Activated CD8-positive, alpha-beta memory T cell treated with anti-CD3 and anti-CD28 coated beads for 36 hours (primary cell): Measurements from ENCODE around the gene KCNMA1. TPM values are rescaled to one million over a fixed set of nuclear protein-coding genes. Genes with fewer than 3 reads are reported as not detected.

Experiments used
- CTCF ChIA-PET: fragments of 350-600 bp; sonication (Branson Sonifier 250); formaldehyde crosslinking; loops from one replicate; lab custom pipeline; 2021; ENCODE audit warnings: antibody characterized with exemption; lab: Charles Lee
- POLR2A ChIA-PET: fragments of 350-600 bp; sonication (Branson Sonifier 250); formaldehyde crosslinking; loops from one replicate; lab custom pipeline; 2021; ENCODE audit warnings: antibody characterized with exemption; lab: Charles Lee
- total RNA-seq, 2 experiments: library from RNA; stranded (reverse); gene quantifications; one replicate each; pipeline ENCODE4 v1.2.3, GENCODE V29; 2021

Gene KCNMA1
- total RNA-seq, 2 experiments from 2014 or later, result not detected

DNA sequence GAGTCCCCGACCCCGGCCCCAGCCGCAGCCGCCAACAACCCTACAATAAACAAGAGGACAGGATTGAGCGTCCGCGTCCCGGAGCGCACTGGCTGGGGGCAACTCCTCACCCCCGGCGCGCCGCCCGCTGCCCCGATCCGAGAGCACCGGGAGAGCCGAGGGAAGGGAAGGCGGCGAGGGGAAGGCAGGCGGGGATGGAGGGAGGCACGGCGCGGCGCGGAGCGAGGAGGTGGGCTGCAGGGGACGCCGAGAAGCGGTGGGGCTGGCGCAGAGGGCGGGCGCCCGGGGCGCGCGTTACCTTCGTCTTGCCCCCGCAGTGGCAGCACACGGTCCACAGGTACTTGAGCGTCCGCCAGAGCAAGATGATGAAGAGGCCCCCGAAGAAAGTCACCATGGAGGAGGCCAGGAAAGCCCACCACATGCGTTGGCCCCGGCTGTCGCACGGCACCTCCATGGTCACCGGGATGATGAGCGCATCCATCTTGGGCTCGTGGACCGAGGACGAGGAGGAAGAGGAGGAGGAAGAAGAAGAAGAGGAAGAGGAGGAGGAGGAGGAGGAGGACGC, 559 bp downstream of the KCNMA1 start:
- ChIA-PET CTCF (interaction anchor here (1.2 kb wide), 1 partner anchor 465 kb away, joined by 4 read pairs; no protein-coding TSS in a partner anchor), POLR2A (no interaction called here)

DNA sequence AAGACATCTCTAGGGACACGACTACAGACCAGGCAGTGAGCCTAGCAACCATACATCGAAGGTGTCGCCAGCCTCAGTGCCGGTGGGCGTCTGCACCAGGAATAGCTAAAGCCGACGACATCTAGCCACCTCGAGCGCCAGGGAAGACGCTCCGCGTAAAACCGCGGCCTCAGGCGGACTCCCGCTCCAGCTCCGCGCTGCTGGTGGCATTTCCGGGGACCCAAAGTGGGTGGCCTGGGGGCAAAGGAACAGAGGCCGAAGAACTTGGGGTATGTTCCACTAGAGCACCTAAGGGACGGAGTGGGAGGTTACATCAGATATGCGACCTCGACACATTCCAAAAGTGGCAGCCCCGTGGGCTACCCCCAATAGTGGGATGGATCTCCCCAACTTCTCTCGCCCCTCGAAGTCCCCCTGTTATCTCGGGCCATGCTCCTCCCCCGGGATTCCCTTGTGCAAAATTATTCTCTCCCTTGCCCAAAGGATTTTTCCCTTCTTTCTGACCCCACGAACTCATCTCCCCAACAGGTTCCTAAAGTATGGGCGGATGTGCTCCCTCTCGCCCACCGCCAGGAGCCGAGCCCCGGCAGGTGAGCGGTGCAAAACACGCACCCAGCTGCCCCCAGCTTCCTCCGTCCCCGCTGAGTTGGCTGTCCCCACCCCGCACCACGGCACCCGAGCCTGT, 1.2 kb downstream of the KCNMA1 start:
- ChIA-PET POLR2A (no interaction called here), CTCF (interaction anchor here (1.2 to 1.5 kb wide), 2 partner anchors 462 to 464 kb away, joined by 3 to 4 read pairs; no protein-coding TSS in a partner anchor)

DNA sequence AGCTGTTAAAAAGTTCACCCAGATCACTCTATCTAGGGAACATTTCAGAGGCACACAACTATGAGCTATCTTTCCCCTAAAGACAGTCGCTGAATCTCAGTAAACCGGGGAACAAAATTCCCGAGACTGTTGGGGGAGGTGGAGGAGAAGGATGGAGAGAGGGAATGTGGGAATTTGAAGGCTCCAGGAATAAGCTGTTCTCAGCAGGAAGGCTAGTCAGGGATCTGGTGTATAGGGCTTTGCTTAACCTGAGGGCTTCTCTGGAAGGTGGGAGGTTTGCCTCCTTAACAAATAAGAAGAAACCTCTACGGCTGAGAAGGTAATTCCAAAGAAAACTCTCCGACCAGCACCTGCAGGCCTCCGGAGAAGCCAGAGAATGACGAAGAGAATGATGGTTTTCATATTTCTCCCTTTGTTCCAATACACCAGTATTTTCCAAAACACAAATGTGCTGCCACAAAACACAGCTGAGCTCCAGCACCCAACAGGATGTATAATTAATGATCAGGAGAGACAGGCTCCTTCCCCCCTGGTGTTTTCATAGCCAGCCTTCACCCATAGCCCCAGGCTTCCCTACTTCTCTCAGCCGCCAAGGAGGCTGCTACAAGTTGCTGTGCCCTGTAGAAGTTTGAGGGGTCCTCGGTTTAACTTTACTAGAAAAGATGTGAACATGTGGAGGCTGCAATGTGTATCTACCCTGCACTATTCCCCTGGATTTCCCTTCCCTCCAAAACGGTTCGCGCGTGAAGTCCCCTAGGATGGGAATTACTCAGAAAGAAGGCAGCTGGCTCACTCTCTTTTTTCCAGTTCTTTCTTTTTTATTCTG, 2.0 kb downstream of the KCNMA1 start:
- ChIA-PET CTCF (interaction anchor here (1.5 kb wide), 1 partner anchor 461 kb away, joined by 3 read pairs; no protein-coding TSS in a partner anchor), POLR2A (no interaction called here)

DNA sequence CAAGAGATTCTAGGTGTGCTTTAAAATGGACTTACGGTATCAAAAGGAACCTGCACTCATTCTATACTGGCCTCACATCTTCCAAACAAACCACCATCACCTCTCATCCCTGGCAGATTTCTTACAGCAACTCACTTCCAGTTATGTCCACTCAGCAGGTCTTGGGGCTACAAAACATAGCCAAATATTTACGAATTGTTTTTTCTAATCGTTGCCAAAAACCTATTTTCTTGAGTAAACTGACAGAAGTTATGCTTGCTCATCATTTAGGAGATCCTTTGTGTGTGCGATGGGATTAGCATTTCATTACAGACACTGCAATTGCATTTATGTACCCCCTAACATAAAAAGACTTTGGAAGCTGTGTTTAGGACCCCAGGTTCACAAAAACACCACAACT, 2.7 kb downstream of the KCNMA1 start:
- POLR2A ChIA-PET, result no interaction called here
- CTCF ChIA-PET, result interaction anchor here (1.5 kb wide), 1 partner anchor 460 kb away, joined by 3 read pairs; no protein-coding TSS in a partner anchor

DNA sequence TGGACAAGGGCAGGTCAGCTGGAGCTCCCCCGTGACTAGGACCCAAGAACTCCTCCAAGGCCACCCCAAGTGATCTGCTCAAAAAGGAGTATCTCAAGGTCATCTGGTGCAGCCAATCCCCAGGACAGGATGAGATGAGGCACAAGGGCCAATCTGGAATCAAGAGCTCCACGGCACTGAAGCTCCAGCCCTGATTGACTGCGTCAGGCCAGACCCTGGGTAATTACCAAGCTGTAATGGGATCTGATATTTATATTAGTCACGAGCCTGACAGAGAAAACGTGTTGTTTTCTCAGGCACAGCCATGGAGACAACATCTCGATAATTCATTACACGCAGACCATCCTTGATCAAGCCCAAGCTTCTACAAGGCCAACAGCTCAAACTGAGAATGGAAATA, 4.2 kb downstream of the KCNMA1 start:
- ChIA-PET POLR2A (no interaction called here), CTCF (no interaction called here)

DNA sequence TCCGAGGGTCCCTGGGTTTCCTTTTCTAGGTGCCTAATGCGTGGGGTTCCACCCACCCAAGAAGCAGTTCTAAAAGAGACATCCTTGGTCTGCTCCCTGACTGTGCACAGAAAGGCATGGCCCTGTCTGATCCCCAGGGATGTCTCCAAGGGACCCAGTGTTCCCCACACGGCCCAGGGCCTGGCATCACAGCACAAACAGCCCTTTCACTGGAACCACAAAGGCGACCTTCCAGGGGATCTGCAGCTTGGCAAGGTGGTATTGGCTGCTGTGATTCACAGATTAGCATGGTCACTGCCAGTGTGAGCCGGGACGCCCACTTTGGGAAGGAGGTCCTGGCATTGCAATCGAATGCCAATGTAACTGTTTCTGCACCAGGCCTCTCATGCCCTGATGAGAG, 6.4 kb downstream of the KCNMA1 start:
- POLR2A ChIA-PET, result no interaction called here
- CTCF ChIA-PET, result no interaction called here

DNA sequence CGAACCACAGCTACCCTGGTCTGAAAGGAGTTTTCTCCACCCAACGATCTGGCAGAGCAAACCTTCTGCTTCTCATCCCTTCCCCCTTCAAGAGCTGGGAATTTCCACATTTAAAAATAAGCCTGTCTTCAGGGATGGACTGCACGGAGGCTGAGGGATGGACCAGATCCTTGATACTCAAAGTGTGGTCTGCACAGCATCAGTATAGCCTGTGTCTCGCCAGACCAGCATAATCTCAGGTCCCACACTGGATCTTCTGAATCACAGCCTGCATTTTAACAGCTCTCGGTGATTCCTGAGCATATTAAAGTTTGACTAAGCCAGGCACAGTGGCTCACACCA, 7.1 kb downstream of the KCNMA1 start:
- CTCF ChIA-PET, result no interaction called here
- POLR2A ChIA-PET, result no interaction called here

DNA sequence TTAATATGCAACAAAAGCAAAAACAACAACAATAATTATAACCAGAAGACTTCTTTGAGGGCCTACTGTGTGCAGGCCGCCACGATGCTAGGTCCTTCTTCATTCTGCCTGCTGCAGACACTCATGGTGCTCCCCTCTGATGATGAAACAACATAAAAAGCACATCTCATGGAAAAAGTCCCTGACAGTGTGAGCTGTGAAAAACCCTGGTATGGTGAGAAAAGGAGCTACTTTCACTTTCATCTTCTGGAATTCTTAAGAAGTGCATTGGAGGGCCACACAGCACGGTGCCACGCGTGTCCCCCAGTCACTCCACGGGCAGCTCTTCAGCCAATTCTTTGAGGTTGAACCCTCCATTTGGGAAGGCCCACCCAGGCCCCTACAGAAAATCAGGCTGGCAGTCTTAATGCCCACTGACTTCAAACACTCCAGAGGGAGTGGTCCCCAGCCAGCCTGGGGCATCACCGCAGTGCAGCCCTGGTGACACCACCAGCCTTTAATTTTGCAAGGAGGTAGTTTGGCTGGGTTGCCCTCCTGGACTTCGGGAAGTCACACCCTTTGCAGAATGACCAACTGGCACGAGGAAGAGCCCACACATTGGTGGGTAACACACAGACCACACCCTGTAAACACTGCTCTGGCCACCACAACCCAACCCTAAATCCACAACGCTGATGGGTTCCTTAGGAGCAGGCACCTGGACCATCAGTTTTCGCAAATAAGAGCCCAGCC, 7.7 kb downstream of the KCNMA1 start:
- ChIA-PET POLR2A (no interaction called here), CTCF (no interaction called here)

DNA sequence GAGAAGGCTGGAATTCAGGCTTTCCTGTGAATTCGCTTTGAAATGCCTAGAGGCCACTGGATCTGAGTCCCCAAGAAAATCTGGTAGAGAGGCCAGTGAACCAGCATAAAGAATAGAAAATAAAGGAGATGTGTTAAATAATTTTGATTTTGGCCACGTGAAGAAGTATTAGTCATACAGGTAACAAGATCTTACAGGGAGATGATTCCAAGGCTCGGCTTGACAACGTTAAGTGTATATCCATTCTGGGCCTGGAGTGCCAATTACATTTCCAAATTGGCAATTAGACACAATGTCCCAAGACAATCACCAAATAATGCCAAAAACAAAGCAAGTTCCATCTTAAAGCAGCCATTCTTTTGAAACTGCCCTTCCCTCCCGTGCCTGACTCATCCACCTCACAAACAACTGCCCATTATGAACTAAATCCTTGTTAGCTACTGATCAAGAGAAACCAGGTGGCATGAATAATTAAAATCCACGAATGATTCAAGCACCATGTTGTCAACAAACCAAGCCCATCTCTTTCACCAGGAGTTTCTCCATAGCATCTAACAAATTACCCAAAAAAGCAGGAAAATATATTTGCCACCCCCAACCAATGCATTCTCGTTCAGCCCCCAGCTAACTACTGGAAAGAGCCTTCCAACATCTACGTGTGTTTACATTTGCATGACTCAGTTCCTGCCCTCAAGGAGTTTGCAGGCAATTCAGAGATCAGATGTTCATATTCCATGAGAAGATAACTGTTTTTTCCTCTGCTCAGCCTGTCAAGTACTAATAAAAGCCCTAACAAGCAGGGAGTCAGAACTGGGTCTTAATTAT, 8.5 kb downstream of the KCNMA1 start:
- POLR2A ChIA-PET, result no interaction called here

DNA sequence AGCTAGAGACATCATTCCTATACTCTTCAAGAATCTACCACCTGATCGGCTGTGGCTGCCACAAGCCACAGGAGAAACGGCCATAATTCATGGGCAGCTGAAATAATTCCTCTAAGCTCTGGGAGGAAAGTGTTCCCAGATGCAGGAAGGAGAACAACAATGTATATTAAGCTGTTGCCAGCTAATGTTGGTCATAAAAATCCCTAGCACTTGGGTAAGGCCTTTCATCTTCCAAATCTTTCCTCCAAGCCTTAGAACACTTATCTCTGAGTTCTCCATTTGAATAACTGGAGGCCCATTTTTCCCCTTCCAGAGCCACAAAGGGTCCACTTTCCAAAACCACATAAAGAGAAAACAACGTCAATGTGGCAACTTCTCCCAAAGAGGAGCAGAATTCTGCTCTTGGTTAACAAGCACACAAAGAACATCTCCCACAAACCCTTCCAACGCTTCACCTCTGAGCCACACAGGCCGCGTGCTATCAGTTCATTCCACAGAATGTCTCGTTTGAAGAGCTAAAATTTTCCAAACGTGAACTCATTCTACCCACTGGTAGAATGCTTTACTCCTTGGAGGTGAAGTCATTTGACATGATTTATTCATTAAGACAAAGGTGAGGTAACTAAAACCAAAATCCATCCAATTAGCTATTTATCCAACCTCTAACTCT, 11.2 kb downstream of the KCNMA1 start:
- POLR2A ChIA-PET, result no interaction called here
- CTCF ChIA-PET, result no interaction called here

More for the DNA sequence above, 8.5 kb downstream of the KCNMA1 start:
- CTCF ChIA-PET, result no interaction called here

DNA sequence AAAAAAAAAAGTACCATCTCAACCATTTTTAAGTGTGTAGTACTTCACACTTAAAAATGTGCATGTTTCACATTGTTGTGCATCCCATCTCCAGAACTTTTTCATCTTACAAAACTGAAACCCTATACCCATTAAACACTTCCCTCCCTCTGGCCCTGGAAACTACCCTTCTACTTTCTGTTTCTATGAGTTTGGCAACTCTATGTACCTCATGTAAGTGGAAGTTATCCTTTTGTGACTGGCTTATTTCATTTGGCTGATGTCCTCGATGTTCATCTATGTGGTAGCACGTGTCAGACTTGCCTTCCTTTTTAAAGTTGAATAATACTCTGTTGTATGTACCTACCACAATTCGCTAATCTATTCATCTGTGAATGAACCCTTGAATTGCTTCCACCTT, 12.2 kb downstream of the KCNMA1 start:
- POLR2A ChIA-PET, result no interaction called here
- CTCF ChIA-PET, result no interaction called here

DNA sequence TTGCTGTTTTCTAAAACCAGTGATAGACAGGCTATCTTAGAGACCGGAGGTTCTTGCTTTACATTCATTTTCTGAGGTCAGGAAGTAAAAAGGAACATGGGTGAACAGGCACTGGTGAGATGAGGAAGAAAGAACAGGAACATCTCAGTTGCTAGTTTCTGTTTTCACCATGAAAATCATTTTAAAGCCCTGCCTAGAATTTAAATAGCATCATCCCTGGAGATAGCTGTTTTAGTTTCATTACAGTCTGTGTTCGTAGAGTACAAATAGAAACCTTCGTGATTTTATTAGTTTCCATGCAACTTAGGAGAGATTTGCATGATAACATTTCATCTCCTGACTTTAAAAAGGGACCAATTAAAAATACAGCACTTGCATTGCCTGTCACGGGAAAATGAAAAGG, 14.7 kb downstream of the KCNMA1 start:
- ChIA-PET CTCF (no interaction called here), POLR2A (no interaction called here)

DNA sequence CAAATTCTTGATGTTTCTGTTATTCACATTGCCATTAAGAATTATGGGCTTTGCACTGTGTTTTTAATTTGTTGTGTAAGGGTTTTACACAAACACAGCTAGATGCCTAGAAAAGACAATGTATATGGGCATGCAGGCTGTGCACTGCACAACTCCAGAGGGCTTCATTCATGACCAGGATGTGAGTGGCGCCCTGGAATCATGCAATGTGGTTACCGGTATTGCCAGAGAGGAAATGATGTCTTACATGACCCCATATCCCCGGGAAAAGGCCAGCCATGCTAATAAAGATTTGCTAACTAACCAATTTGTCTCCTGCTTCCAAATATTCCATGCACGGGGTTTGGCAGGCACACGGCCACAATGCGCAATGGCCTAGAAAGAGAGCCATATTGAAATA, 16.9 kb downstream of the KCNMA1 start:
- POLR2A ChIA-PET, result no interaction called here
- CTCF ChIA-PET, result no interaction called here

DNA sequence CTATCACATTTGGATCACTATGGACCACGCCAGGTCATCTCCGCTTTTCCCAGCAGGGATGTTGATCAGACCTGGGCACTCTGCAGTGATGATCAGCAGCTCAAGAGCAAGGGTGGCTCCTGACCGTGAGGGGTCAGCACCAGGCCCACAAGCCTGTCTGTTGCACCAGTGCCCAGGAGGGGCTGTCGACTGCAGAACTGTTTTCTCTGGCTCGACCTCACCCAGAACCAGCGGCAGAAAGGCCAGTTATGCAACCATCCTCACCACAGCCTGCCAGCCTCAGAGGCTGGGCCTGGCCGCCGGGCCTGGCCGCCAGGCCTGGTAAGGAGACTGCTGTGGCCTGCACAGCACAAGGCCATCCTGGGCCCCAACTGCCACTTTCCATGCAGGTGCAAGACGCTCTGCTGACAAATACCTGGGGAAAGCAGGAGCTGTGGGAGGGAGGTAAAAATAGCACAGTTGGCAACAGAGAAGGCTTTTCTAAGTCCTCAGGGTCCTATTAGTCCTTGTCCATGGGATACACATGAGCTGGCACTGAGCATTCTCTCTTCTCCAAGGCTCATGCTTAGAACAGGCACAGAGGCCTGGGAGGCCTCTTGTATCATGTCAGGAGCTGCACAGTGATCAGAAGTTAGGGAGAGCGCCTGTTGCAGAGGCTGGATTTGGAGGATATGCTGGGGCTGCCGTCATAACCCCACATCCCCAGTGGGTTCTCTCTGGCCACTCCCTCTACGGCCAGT, 17.5 kb downstream of the KCNMA1 start:
- ChIA-PET CTCF (no interaction called here), POLR2A (no interaction called here)

DNA sequence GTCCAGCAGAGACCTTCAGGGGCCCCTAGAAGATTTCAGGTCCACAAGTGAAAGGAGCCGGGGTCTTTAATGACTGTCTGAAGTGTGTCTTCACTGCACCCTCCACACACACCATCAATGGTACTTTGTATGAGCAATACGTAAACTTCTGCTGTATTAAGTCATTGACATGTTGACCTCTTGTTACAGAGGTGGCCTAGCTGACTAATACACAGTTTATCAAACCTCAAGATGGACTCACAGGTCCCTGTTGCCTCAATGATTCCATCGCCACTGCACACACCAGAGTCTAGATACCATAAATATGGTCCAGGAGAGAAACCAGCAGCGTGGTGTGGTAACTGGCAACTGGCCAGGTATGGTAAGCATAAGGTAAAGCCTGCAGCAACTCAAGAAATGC, 19.5 kb downstream of the KCNMA1 start:
- ChIA-PET CTCF (no interaction called here), POLR2A (no interaction called here)

DNA sequence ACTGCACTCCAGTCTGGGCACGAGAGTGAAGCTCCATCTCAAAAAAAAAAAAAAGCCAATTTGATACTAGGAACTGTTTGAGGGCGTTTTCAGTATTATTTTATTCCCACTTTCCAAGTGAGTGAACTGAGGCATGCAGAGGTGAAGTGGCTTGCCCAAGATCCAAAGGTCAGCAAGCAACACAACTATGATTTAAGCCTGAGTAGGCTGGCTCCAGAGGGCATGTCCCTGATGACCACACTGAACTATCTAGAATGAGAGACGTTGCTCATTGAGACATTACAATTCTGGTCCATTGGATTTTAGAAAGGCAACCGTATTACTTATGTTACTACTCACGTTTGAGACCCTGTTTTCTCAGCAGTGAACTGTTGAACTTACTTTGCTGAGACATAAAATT, 20.8 kb downstream of the KCNMA1 start:
- ChIA-PET CTCF (interaction anchor here (0.9 kb wide), 1 partner anchor 25 kb away, joined by 3 read pairs; no protein-coding TSS in a partner anchor), POLR2A (no interaction called here)

DNA sequence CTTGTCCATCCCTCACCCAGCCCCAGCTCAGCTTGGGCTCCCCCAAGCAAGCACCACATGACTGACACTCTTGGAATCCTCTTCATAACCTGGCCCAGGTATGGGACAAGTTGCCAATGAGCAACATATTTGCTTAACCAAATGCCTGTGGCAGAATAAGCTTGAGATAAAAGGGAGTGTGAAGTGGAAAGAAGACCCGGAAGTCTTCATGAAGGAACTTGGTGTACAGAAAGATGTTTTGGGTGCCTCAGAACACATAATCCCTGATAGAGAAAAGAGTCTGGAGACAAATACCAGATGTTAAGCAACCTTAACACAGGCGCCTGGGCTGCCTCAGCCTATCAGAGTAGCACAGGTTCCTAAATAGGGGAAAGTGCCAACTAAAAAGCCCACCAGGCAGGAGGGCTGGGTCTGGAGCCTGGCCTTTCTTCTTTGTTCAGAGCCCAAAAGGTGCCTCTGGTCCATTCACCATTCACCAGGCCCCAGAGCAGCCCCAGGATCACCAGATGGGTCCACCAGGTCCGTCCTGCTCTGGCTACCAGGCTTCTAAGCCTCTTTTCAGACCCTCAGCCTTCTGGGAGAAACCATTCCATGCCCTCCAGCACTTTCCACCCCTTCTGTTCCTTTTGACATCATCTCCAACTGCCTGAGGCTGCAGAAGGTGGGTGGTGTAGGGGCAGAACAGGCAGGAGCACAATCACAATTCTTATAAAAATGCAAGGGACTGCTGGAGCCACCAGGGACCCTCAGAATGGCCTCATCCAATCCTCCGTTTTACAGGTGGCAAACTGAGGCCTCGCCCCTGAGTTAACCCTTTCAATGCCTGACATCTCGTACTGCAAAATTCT, 22.6 kb downstream of the KCNMA1 start:
- ChIA-PET POLR2A (no interaction called here), CTCF (no interaction called here)
